ENCODE results near the gene CDK10. TPM values are rescaled to one million over a fixed set of nuclear protein-coding genes. Genes with fewer than 3 reads are reported as not detected.

CDK10 gene
- total and polyA plus RNA-seq, 9 of the 15 experiments (the other 6 are each of a cell fraction or from before 2014, with no cell fraction given): 2.0 to 85.1 (median 40.1) TPM

DNA sequence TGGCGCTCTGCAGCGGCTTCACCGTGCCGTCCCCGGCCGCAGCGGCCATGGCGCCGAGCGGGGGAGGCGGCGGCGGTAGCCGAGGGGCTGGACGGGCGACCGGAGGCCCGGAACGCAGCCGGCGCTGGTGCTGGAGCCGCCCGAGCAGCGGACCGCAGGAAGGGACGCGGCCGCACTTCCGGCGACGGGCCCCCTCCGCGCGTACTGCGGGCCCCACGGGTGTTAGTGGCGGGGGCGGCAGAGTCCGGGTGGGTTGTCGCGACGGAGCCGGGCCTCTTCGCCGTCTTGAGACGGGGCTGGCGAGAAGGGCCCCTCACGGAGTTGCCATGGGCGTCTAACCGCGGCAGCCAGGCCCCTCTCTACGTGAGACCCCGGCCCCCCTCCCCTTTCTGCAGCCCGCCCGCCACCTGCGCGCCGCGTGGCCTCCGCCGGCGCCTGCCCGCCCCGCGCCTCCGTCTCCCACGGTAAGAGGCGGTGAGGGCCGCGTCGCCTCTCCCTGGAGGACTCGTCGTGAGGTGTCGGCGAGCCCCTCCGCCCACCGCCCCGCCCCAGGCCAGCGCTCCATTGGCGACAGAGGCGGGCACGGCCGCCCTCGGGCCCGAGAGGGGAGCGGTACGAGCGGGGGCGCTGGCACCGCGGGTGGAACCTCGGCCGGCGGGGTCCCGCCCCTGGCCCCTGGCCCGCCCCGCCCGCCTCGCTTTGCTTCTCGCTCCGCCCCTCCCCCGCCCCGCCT lies 34.5 kb downstream of the CDK10 start, which contains the start of the genes VPS9D1 and ZNF276 (continued):
- no peak for TF ChIP-seq SNIP1 (IDR thresholded peaks at IDR 0.05; ENCODE audit: low read depth)
- no peak for TF ChIP-seq SRSF1 (IDR thresholded peaks at IDR 0.05; ENCODE audit: low read depth, low read length)
- no peak for TF ChIP-seq MAFG (tag; conservative IDR thresholded peaks at IDR 0.05)
- TF ChIP-seq PTBP1 (IDR thresholded peaks at IDR 0.05; ENCODE audit: low read depth, low read length): peak; percentile 44; the same call in 1 of the 2 replicates
- TF ChIP-seq, protein P1, sequence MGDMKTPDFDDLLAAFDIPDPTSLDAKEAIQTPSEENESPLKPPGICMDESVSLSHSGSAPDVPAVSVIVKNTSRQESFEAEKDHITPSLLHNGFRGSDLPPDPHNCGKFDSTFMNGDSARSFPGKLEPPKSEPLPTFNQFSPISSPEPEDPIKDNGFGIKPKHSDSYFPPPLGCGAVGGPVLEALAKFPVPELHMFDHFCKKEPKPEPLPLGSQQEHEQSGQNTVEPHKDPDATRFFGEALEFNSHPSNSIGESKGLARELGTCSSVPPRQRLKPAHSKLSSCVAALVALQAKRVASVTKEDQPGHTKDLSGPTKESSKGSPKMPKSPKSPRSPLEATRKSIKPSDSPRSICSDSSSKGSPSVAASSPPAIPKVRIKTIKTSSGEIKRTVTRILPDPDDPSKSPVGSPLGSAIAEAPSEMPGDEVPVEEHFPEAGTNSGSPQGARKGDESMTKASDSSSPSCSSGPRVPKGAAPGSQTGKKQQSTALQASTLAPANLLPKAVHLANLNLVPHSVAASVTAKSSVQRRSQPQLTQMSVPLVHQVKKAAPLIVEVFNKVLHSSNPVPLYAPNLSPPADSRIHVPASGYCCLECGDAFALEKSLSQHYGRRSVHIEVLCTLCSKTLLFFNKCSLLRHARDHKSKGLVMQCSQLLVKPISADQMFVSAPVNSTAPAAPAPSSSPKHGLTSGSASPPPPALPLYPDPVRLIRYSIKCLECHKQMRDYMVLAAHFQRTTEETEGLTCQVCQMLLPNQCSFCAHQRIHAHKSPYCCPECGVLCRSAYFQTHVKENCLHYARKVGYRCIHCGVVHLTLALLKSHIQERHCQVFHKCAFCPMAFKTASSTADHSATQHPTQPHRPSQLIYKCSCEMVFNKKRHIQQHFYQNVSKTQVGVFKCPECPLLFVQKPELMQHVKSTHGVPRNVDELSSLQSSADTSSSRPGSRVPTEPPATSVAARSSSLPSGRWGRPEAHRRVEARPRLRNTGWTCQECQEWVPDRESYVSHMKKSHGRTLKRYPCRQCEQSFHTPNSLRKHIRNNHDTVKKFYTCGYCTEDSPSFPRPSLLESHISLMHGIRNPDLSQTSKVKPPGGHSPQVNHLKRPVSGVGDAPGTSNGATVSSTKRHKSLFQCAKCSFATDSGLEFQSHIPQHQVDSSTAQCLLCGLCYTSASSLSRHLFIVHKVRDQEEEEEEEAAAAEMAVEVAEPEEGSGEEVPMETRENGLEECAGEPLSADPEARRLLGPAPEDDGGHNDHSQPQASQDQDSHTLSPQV (IDR thresholded peaks at IDR 0.05): peak; percentile 62; the same call in 1 of the 2 replicates
- TF ChIP-seq, protein P2, sequence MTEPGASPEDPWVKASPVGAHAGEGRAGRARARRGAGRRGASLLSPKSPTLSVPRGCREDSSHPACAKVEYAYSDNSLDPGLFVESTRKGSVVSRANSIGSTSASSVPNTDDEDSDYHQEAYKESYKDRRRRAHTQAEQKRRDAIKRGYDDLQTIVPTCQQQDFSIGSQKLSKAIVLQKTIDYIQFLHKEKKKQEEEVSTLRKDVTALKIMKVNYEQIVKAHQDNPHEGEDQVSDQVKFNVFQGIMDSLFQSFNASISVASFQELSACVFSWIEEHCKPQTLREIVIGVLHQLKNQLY (CRISPR knock-in tag; conservative IDR thresholded peaks at IDR 0.05): no peak
- TF ChIP-seq ATF7 (IDR thresholded peaks at IDR 0.05): peak; percentile 77
- TF ChIP-seq NRF1 (conservative IDR thresholded peaks at IDR 0.05 in 1 of 2, IDR thresholded peaks at IDR 0.05 in 1 of 2): peak in 1 of 2 experiments; percentile 44; a peak in 1 of 4 replicates
- TF ChIP-seq BCL6 (CRISPR knock-in tag; IDR thresholded peaks at IDR 0.05): no peak
- TF ChIP-seq TOE1 (IDR thresholded peaks at IDR 0.05; ENCODE audit: borderline replicate concordance): no peak
- TF ChIP-seq TOE1 (CRISPR knock-in tag; IDR thresholded peaks at IDR 0.05; ENCODE audit: borderline replicate concordance, low read depth): no peak; the same call in 1 of the 2 replicates
- no peak for TF ChIP-seq RBM39 (optimal IDR thresholded peaks at IDR 0.05; ENCODE audit: low read depth, low read length)
- peak; percentile 75 for TF ChIP-seq RBM25 (IDR thresholded peaks at IDR 0.05; ENCODE audit: low read depth, low read length, severe bottlenecking)
- TF ChIP-seq, protein P3, sequence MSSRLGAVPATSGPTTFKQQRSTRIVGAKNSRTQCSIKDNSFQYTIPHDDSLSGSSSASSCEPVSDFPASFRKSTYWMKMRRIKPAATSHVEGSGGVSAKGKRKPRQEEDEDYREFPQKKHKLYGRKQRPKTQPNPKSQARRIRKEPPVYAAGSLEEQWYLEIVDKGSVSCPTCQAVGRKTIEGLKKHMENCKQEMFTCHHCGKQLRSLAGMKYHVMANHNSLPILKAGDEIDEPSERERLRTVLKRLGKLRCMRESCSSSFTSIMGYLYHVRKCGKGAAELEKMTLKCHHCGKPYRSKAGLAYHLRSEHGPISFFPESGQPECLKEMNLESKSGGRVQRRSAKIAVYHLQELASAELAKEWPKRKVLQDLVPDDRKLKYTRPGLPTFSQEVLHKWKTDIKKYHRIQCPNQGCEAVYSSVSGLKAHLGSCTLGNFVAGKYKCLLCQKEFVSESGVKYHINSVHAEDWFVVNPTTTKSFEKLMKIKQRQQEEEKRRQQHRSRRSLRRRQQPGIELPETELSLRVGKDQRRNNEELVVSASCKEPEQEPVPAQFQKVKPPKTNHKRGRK (tag; IDR thresholded peaks at IDR 0.05): no peak
- TF ChIP-seq, protein P4, sequence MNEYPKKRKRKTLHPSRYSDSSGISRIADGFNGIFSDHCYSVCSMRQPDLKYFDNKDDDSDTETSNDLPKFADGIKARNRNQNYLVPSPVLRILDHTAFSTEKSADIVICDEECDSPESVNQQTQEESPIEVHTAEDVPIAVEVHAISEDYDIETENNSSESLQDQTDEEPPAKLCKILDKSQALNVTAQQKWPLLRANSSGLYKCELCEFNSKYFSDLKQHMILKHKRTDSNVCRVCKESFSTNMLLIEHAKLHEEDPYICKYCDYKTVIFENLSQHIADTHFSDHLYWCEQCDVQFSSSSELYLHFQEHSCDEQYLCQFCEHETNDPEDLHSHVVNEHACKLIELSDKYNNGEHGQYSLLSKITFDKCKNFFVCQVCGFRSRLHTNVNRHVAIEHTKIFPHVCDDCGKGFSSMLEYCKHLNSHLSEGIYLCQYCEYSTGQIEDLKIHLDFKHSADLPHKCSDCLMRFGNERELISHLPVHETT (CRISPR knock-in tag; conservative IDR thresholded peaks at IDR 0.05 in 1 of 2, IDR thresholded peaks at IDR 0.05 in 1 of 2): peak in 1 of 2 experiments; percentile 98; a peak in 2 of 4 replicates
- TF ChIP-seq PHTF2 (CRISPR knock-in tag; IDR thresholded peaks at IDR 0.05): 0 out of 2 replicates have a peak, but pooled peaks have one; percentile 13
- TF ChIP-seq, protein P5, sequence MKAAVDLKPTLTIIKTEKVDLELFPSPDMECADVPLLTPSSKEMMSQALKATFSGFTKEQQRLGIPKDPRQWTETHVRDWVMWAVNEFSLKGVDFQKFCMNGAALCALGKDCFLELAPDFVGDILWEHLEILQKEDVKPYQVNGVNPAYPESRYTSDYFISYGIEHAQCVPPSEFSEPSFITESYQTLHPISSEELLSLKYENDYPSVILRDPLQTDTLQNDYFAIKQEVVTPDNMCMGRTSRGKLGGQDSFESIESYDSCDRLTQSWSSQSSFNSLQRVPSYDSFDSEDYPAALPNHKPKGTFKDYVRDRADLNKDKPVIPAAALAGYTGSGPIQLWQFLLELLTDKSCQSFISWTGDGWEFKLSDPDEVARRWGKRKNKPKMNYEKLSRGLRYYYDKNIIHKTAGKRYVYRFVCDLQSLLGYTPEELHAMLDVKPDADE (conservative IDR thresholded peaks at IDR 0.05; ENCODE audit: control insufficient read depth, low read depth, low read length): peak; percentile 70
- no peak for TF ChIP-seq MTA1 (IDR thresholded peaks at IDR 0.05; ENCODE audit: borderline replicate concordance)
